ENCODE data around the gene NUDT13.

NUDT13 gene

DNA sequence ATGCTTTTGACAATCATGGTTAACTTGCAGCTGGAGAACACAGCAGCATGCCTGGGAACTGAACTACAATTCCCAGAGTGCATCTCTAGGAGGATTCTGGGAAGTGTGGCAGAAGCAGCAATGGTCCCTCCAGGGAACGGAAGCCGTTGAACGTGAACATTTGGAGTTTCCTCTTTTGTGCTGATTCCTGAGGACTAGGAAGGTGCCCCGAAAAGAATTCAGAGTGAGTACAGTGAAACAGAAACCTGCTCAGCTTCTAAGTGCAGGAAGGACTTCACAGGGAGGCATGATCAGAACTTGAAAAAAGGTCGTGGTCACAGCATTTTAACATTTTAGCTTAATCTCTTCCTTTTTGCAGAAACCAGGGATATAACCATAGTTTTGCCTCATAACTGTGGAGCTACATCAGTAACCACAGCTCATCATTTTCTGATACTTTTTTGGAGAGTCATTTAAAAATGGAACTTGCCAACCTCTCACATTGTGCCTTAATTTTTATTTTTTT lies at the start of gene NUDT13:
Gene NUDT13, plus strand, starts transcription at position 111 of the 505 bp plus-strand sequence. CDS start 3,911 bp downstream, outside the sequence.
- no peaks in the 10 kb centered on the region for H3K9me3 Mint-ChIP-seq
- peak within 1 kb of the TSS; percentile 92 for H3K4me3 Mint-ChIP-seq
- peaks cover 16% of the 10 kb centered on the region for H3K4me1 Mint-ChIP-seq (ENCODE audit: low read depth)
- H3K27ac Mint-ChIP-seq = peak within 1 kb of the TSS; percentile 97
- peaks cover 32% of the 10 kb centered on the region for H3K36me3 Mint-ChIP-seq (ENCODE audit: low read depth)
- H3K27me3 Mint-ChIP-seq = no peaks in the 10 kb centered on the region

DNA sequence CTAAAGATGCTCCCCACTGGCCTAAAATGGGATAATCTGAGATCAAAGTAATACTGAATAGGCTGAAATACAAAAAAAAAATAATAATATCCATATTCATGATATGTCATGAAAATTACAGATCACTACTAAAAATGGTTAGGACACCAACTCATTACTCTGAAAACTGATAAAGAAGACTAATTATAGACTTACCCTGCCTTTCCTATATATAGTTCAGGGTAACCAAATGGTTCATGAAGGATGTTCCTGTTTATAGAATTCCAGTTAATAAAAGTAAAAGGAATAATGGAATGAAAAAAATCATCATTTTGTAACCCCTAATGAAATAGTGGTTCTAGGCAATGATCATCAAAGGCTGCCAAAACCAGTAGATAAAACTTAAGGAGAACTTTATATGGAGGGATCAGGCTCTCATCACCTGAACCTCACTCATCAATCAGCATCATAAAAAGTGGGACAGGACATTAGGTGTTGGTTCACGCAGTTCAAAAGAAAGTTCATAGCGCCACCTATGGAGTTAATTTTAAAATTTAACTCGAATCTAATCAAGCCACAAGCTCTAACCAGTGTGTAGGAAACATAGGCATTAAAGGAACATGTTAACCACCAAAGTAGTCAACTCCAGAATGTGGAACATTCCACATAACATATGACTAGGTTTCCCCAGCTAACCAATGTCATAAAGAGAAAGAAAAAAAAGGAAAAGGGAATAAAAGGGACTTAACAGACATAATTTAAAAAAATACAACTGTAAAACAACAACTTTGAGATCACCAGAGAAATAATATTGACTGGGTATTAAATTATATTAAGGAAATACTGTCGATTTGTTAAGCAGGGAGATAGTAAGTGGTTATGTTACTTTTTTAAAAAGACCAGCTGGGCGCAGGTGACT lies 49.3 kb upstream of the NUDT13 start:
- Mint-ChIP-seq H3K36me3 (ENCODE audit: low read depth) (peaks cover 53% of the 10 kb centered on the region), H3K27me3 (no peaks in the 10 kb centered on the region), H3K4me1 (ENCODE audit: low read depth) (peaks cover 21% of the 10 kb centered on the region), H3K4me3 (peak overlapping the region; percentile 53), H3K9me3 (no peaks in the 10 kb centered on the region), H3K27ac (peak overlapping the region; percentile 90)

DNA sequence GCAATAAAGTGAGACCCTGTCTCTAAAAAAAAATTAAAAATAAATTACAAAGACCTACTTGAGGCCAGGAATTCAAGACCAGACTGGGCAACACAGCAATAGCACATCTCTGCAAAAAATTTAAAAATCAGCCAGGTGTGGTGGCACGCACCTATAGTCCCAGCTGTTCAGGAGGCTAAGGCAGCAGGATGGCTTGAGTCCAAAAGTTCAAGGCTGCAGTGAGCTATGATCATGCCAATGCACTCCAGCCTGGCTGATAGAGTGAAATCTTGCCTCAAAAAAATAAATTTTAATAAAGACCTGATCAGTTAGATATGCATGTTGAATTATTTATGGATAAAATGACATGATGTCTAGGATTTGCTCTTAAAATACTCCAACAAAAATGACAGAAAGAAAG lies 48.5 kb upstream of the NUDT13 start:
- H3K36me3 Mint-ChIP-seq (ENCODE audit: low read depth) = peaks cover 56% of the 10 kb centered on the region
- no peaks in the 10 kb centered on the region for H3K27me3 Mint-ChIP-seq
- H3K27ac Mint-ChIP-seq = peak overlapping the region; percentile 65
- H3K4me1 Mint-ChIP-seq (ENCODE audit: low read depth) = peaks cover 21% of the 10 kb centered on the region
- no peak overlapping the region for H3K4me3 Mint-ChIP-seq
- no peaks in the 10 kb centered on the region for H3K9me3 Mint-ChIP-seq

DNA sequence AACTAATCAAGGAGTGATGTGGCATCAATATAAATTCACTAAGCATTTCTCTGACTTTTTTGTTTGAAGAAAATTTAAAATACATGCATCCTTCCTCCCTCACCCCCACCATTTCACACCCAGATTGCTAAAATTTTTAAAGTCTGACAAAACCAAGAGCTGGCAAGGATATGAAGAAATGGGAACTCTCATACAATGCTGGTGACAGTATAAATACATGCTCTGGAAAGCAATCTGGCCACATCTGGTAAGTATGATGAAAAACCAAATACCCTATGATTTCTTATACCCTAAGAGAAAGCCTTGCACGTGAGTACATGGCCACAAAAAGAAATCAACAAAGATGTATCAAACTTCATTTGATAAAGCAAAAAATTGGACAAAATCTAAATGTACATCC lies 44.8 kb upstream of the NUDT13 start:
- H3K27ac Mint-ChIP-seq = no peak overlapping the region
- H3K27me3 Mint-ChIP-seq = no peaks in the 10 kb centered on the region
- H3K9me3 Mint-ChIP-seq = no peaks in the 10 kb centered on the region
- peaks cover 55% of the 10 kb centered on the region for H3K36me3 Mint-ChIP-seq (ENCODE audit: low read depth)
- peaks cover 14% of the 10 kb centered on the region for H3K4me1 Mint-ChIP-seq (ENCODE audit: low read depth)
- no peak overlapping the region for H3K4me3 Mint-ChIP-seq

DNA sequence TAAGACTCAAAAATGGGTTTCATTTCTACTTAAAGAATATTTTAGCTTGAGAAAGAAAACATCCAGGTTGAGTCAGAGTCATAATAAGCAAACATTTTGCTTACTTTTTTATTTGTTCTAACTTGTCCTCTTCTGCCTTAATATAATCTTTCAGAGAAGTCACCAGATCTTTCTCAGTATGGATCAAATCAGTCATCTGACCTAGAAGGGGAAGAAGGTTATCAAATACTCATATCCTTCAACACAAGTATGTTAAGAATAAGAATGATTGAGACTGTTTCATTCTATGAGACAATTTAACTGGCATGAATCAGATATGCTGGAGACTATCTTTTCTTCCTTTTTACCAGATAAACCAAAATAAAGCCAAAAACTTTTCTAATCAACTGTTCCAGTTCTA lies 36.6 kb upstream of the NUDT13 start:
- Mint-ChIP-seq H3K36me3 (ENCODE audit: low read depth) (peaks cover 42% of the 10 kb centered on the region), H3K9me3 (no peaks in the 10 kb centered on the region), H3K4me1 (ENCODE audit: low read depth) (peaks cover 9% of the 10 kb centered on the region), H3K4me3 (no peak overlapping the region), H3K27me3 (no peaks in the 10 kb centered on the region), H3K27ac (no peak overlapping the region)

DNA sequence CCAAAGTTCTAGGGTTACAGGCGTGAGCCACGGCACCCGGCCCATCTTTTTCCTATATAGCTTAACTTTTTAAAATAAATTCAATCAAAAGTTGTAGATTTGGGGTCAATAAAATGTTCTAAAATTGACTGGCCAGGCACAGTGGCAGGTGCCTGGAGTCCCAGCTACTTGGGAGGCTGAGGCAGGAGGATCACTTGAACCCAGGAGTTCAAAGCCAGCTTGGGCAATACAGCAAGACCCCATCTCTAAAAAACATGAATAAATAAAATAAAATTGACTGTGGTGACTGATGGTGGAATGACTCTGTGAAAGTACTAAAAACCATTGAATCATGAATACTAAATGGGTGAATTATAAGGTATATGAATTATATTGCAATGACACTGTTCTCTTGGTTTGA lies 34.4 kb upstream of the NUDT13 start:
- Mint-ChIP-seq H3K4me1 (ENCODE audit: low read depth) (peaks cover 9% of the 10 kb centered on the region), H3K9me3 (no peaks in the 10 kb centered on the region), H3K27ac (no peak overlapping the region), H3K27me3 (no peaks in the 10 kb centered on the region), H3K4me3 (no peak overlapping the region), H3K36me3 (ENCODE audit: low read depth) (peaks cover 38% of the 10 kb centered on the region)

DNA sequence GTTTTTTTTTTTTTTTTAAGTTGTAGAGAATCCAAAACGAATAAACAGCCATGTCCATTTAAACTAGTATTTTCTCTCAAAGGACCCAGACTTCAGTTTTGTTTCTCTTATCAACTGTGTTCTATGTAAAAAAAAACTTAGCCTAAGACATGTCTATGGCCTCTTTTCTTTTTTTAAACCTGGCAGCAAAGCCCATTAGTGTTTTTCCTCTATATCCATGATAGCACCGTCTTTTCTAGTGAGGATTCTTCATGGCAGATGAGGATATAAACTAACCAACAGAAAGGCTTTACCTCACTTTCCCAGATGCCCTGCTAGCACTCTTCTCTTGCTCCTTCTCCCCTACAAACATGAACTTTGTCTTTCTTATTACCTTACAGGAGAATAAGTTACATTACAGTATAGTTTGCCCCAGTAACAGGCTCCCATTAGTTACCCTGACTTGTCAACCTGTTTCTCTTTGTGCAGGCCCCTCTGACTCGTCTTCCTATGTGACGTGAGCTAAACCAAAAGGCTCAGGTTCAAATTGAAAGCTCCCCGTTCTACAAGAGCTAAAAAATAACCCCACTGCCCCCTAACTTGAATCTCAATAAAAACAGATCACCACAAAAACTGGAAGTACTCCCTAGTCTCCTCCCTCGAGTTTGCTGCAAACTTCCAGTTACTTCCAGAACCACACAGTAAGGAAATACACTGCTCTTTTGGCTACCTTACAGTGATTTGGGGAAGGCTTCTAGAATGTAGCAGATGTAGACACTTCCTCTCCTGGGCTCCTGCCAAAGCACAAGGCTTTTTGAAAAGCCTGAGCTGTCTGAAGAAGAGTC lies 33.7 kb upstream of the NUDT13 start:
- Mint-ChIP-seq H3K36me3 (ENCODE audit: low read depth) (peaks cover 30% of the 10 kb centered on the region), H3K9me3 (no peaks in the 10 kb centered on the region), H3K4me3 (no peak overlapping the region), H3K27ac (peak overlapping the region; percentile 32), H3K4me1 (ENCODE audit: low read depth) (peaks cover 9% of the 10 kb centered on the region), H3K27me3 (no peaks in the 10 kb centered on the region)

DNA sequence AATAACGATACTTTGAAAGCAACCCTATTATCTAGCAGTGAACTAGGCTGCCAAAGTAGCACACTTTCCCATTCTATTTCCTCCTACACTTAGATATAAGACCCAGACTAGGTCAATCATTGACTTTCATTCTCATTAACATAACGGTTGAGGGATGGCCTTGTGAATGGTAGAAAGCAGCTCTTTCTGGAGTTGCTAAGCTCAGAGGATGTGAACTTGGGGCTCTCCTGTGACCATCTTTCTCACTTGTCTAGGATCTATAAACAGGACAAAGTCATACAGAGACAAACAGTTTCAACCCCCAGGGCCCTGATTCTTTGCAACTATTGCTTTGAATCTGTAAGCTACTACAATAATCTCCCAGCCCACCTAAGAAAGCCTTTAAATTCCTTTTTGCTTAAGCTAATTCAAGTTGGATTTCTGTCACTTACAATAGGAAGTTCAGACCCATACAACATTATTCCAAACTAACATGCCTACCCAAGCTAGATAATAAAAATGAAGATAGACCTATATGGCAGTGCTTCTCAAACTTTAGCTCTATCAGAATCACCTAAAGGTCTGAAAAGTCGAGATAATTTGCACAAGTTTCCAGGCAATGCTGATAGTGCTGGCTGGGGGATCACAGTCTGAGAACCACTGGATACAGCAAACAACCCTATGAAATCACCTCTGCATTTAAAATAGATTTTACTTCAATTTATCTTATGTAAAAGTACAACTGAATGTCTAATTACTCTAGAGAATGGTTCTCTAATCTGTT lies 30.3 kb upstream of the NUDT13 start:
- Mint-ChIP-seq H3K27ac (no peak overlapping the region), H3K4me3 (no peak overlapping the region), H3K36me3 (ENCODE audit: low read depth) (peaks cover 22% of the 10 kb centered on the region), H3K27me3 (no peaks in the 10 kb centered on the region), H3K9me3 (no peaks in the 10 kb centered on the region), H3K4me1 (ENCODE audit: low read depth) (peaks cover 16% of the 10 kb centered on the region)

DNA sequence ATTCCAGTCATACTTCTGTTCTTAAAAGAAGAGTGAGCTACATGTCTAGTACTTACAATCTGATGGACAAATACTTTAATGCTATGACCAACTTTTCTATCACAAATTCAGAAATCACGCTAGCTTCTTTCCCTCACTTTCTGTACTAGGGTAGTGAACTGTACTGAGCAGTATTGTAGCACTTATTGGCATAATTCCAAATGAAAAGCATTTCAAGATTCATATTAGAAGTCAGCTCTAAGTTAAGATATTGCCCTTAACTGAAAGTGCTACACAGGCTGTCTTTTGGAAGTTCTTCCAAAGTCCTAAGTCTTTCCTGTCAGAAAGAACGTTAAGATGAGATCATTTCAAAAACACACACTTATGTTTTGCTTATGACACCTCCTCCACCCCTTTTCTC lies 27.0 kb upstream of the NUDT13 start:
- peaks cover 17% of the 10 kb centered on the region for H3K4me1 Mint-ChIP-seq (ENCODE audit: low read depth)
- no peak overlapping the region for H3K4me3 Mint-ChIP-seq
- no peaks in the 10 kb centered on the region for H3K9me3 Mint-ChIP-seq
- H3K27me3 Mint-ChIP-seq = no peaks in the 10 kb centered on the region
- peaks cover 28% of the 10 kb centered on the region for H3K36me3 Mint-ChIP-seq (ENCODE audit: low read depth)
- H3K27ac Mint-ChIP-seq = no peak overlapping the region

DNA sequence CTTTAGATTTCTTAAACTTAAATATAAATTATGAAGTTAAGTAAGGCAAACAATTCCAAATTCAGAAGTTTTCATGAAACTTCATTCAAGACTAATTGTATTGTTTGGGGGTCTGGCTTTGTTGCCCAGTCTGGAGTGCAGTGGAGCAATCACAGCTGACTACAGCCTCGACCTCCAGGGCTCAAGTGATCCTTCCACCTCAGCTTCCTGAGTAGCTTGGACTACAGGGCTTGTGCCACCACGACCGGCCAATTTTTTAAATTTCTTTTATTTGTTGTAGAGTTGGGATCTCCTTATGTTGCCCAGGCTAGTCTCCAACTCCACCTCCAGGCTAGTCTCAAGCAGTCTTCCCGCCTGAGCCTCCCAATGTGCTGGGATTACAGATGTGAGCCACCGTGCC lies 26.0 kb upstream of the NUDT13 start:
- Mint-ChIP-seq H3K4me3 (no peak overlapping the region), H3K27me3 (no peaks in the 10 kb centered on the region), H3K4me1 (ENCODE audit: low read depth) (peaks cover 24% of the 10 kb centered on the region), H3K36me3 (ENCODE audit: low read depth) (peaks cover 34% of the 10 kb centered on the region), H3K27ac (no peak overlapping the region), H3K9me3 (no peaks in the 10 kb centered on the region)

DNA sequence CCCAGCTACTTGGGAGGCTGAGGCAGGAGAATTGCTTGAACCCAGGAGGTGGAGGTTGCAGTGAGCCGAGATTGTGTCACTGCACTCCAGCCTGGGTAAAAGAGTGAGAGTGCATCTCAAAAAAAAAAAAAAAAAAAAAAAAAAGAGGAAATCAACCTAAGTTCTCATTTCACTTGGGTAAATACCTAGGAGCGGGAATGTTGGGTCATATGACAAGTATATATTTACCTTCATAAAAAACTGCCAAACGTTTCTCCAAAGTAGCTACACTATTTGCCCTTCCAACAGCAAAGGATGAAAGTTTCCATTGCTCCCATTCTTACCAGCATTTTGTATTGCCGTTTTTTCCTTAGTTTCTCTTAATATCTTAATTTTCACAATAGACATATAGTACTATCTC lies 23.4 kb upstream of the NUDT13 start:
- Mint-ChIP-seq H3K27me3 (no peaks in the 10 kb centered on the region), H3K9me3 (no peaks in the 10 kb centered on the region)

DNA sequence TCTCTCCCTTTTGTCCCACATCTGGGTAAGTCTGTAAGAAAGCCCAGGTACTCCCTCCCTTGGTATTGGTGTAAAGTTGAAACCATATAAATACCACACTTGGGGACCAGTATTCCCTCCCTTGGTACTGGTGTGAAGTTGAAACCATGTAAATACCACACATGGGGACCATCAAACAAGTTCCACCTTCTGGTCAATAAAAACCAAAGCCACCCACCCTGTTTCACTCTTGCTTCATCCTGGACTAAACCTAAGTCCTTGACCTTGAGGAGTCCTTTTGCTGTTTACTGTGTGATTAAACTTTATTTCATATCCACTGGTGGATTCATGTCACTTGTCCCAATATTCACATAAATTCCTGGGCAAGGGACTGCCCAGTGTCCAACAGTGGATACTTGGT lies 22.0 kb upstream of the NUDT13 start:
- H3K4me3 Mint-ChIP-seq = no peak overlapping the region
- peak overlapping the region; percentile 6 for H3K27ac Mint-ChIP-seq
- H3K9me3 Mint-ChIP-seq = no peaks in the 10 kb centered on the region
- H3K36me3 Mint-ChIP-seq (ENCODE audit: low read depth) = peaks cover 33% of the 10 kb centered on the region
- H3K4me1 Mint-ChIP-seq (ENCODE audit: low read depth) = peaks cover 33% of the 10 kb centered on the region
- H3K27me3 Mint-ChIP-seq = no peaks in the 10 kb centered on the region

More for the DNA sequence above, 23.4 kb upstream of the NUDT13 start:
- H3K4me1 Mint-ChIP-seq (ENCODE audit: low read depth) = peaks cover 29% of the 10 kb centered on the region
- H3K4me3 Mint-ChIP-seq = no peak overlapping the region
- H3K27ac Mint-ChIP-seq = no peak overlapping the region
- H3K36me3 Mint-ChIP-seq (ENCODE audit: low read depth) = peaks cover 34% of the 10 kb centered on the region

DNA sequence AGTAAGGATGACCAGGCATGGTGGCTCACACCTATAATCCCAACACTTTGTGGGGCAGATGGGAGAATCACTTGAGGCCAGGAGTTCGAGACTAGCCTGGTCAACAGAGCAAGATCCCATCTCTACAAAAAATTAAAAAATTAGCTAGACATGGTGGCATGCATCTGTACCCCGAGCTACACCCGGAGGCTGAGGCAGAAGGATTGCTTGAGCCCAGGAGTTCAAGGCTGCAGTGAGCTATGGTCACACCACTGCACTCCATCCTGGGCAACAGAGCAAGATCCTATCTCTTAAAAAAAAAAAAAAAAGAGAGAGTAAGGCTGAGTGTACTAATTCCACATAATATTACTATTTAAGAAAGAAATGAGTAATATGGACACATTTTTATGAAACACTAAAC lies 17.4 kb upstream of the NUDT13 start:
- H3K36me3 Mint-ChIP-seq (ENCODE audit: low read depth) = peaks cover 27% of the 10 kb centered on the region
- peak overlapping the region; percentile 15 for H3K4me3 Mint-ChIP-seq
- peaks cover 50% of the 10 kb centered on the region for H3K4me1 Mint-ChIP-seq (ENCODE audit: low read depth)
- H3K9me3 Mint-ChIP-seq = no peaks in the 10 kb centered on the region
- no peak overlapping the region for H3K27ac Mint-ChIP-seq
- no peaks in the 10 kb centered on the region for H3K27me3 Mint-ChIP-seq

DNA sequence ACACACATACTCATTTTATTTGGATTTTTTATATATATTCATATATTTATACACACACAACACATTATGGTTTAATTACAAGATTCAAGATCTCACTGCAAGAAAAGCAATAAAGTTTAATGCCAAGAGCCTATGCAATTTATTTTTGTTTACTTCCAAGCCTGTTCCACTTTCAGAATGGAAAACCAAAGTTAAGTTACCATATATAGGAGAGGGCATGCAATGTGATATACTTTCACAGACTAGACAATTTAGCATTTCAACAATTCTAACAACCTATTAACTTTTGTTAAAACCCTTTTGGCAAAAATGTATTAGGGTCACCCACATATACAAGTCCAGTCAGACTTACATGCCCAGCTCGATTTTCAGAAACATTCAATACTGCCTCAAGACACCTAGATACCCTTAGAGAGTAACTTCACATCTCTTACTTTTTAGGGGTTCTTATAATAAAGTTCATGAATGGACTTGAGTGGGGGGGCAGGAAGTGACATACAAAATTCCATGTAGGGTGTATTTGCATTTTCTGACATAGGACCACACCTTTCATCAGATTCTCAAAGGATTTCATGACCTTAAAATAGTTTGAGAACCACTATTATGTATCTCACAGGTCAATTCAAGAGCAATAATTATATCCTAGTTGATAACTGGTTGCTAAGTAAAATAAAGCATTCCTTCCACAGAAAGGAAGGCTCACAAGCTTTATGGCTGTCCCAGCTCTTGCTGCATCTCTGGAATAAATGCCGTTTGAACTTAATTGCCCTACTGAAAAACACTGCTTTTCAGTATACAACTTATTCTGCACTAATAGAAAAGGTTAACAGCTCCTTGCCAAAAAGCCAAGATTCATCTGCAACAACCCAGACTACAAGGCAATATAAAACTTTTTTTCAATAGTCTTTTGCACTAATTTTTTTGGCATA lies 16.1 kb upstream of the NUDT13 start:
- no peaks in the 10 kb centered on the region for H3K9me3 Mint-ChIP-seq
- H3K36me3 Mint-ChIP-seq (ENCODE audit: low read depth) = peaks cover 18% of the 10 kb centered on the region
- H3K27me3 Mint-ChIP-seq = no peaks in the 10 kb centered on the region
- H3K4me1 Mint-ChIP-seq (ENCODE audit: low read depth) = peaks cover 41% of the 10 kb centered on the region
- peak overlapping the region; percentile 96 for H3K4me3 Mint-ChIP-seq
- H3K27ac Mint-ChIP-seq = peak overlapping the region; percentile 45

All from stimulated activated naive CD8-positive, alpha-beta T cell treated with anti-CD3 and anti-CD28 coated beads, Interleukin-15, Interleukin-2, amounts not matched to agents 100 ng/mL and 50 ng/mL, for 24 hours (primary cell).